Measurements from ENCODE around the gene SNX32.

DNA sequence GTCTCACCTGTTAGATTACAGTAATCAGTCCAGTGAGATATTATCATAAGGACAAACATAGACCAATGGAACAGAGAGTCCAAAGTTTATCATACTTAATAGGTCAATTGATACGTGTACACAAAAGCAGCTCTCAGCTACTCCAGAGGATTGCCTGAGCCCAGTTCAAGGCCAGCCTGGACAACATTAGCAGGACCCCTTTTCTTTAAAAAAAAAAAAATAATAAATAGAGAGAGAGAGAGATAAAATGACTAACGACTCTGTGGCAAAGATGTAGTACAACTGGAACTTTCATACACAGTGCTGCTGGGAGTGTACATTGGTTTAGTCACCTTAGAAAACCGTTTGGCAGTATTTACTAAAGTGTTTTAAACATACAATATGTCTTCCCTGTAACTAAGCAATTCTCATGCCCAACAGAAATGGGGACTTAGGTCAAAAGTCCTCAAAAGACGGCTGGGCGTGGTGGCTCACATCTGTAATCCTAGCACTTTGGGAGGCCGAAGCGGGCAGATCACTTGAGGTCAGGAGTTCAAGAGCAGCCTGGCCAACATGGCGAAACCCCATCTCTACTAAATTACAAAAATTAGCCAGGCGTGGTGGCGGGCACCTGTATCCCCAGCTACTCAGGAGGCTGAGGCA is 10.6 kb downstream of the SNX32 start:
- TF ChIP-seq CTCF (IDR thresholded peaks at IDR 0.05 in 2 of 3, conservative IDR thresholded peaks at IDR 0.05 in 1 of 3; ENCODE audit: borderline replicate concordance in 1 of 3, insufficient read depth in 1 of 3, low read depth in 2 of 3, low read length in 2 of 3) (no peak), MAX (IDR thresholded peaks at IDR 0.05) (no peak), EZH2 (IDR thresholded peaks at IDR 0.05) (no peak), POLR2A (IDR thresholded peaks at IDR 0.05; ENCODE audit: borderline replicate concordance, extremely low read depth, insufficient read depth, insufficient read length) (no peak), SP1 (IDR thresholded peaks at IDR 0.05; ENCODE audit: low read depth) (no peak)

Data from HCT116 (cell line).